B cell (primary cell): ENCODE data around the gene LARGE2. TPM values are rescaled to one million over a fixed set of nuclear protein-coding genes. Genes with fewer than 3 reads are reported as not detected.

Experiments
- ATAC-seq: fragments of 200-7000 bp; cut with Tn5 transposase; one replicate; pipeline ENCODE4 v1.10.0; 2021; ENCODE audit warnings: low read depth, mild to moderate bottlenecking, moderate number of reproducible peaks, moderate library complexity
- CTCF ChIA-PET: fragments of 350-600 bp; sonication (Branson Sonifier 250); formaldehyde crosslinking; loops from one replicate; lab custom pipeline; 2021; ENCODE audit warnings: antibody characterized with exemption, inconsistent platforms; lab: Charles Lee
- POLR2A ChIA-PET: fragments of 350-600 bp; sonication (Branson Sonifier 250); formaldehyde crosslinking; loops from one replicate; lab custom pipeline; 2021; ENCODE audit warnings: antibody characterized with exemption; lab: Charles Lee
- DNase-seq: peaks from one replicate; pipeline ENCODE4 v3.0.0; 2013
- H2AFZ ChIP-seq: 2 replicates; pipeline ENCODE4 v1.6.1; 2012; ENCODE audit warnings: mild to moderate bottlenecking, low read depth, low read length; ENCODE audit not compliant: insufficient read depth, poor library complexity, severe bottlenecking
- H3K27ac ChIP-seq, 2 donors: 1 replicate in 1 of 2; 2 replicates in 1 of 2; pipeline ENCODE4 v1.5.1; 2012 to 2013; ENCODE audit warnings: low read length in 2 of 2, mild to moderate bottlenecking in 2 of 2, moderate library complexity in 1 of 2
- H3K27me3 ChIP-seq, 4 experiments: fragments of 200-600 bp in 1 of 4; sonication (generic) in 1 of 4; replicated peaks in 1 of 4; 1 replicate in 2 of 4; 2 replicates in 2 of 4; pipeline versions ENCODE4 v1.6.1 to v1.7.0; 2013 to 2016; ENCODE audit warnings: low read length in 3 of 4, mild to moderate bottlenecking in 2 of 4, mixed read lengths in 1 of 4, moderate library complexity in 1 of 4; ENCODE audit not compliant: insufficient read depth in 4 of 4, control insufficient read depth in 3 of 4; ENCODE audit errors: control extremely low read depth in 1 of 4
- H3K36me3 ChIP-seq, 2 experiments: replicated peaks in 1 of 2; 1 replicate in 1 of 2; 2 replicates in 1 of 2; pipeline versions ENCODE4 v1.6.1 to v1.7.1; 2013; ENCODE audit warnings: low read length in 1 of 2; ENCODE audit not compliant: insufficient read depth in 2 of 2, control insufficient read depth in 1 of 2; ENCODE audit errors: control extremely low read depth in 1 of 2, extremely low read depth in 1 of 2
- H3K4me1 ChIP-seq, 2 donors: fragments of 200-600 bp in 1 of 2; sonication (generic) in 1 of 2; 1 replicate in 1 of 2; 2 replicates in 1 of 2; pipeline versions ENCODE4 v1.5.1 to v1.6.1; 2013 to 2017; ENCODE audit warnings: low read length in 2 of 2; ENCODE audit not compliant: control insufficient read depth in 2 of 2, insufficient read depth in 2 of 2
- H3K4me2 ChIP-seq: replicated peaks from 2 replicates; pipeline ENCODE3; 2012; ENCODE audit warnings: mild to moderate bottlenecking, low read depth, low read length; ENCODE audit not compliant: poor library complexity, severe bottlenecking
- H3K4me3 ChIP-seq, 5 experiments: fragments of 200-600 bp in 1 of 5; sonication (generic) in 1 of 5; 1 replicate in 3 of 5; 2 replicates in 2 of 5; pipeline versions ENCODE4 v1.5.1 to v1.7.0; 2011 to 2016; ENCODE audit warnings: low read length in 4 of 5, mild to moderate bottlenecking in 4 of 5, low read depth in 2 of 5, control low read depth in 1 of 5, moderate library complexity in 1 of 5; ENCODE audit not compliant: insufficient read depth in 1 of 5; ENCODE audit errors: control extremely low read depth in 1 of 5, extremely low read depth in 1 of 5
- H3K79me2 ChIP-seq: fragments of 200-600 bp; sonication (generic); one replicate; pipeline ENCODE4 v1.6.0; 2016; ENCODE audit warnings: low read length; ENCODE audit not compliant: control insufficient read depth, insufficient read depth
- H3K9ac ChIP-seq: fragments of 200-600 bp; sonication (generic); 2 replicates; pipeline ENCODE4 v1.6.1; 2017; ENCODE audit warnings: mild to moderate bottlenecking, low read length, moderate library complexity
- H3K9me3 ChIP-seq, 3 donors: one replicate each; pipeline versions ENCODE4 v1.6.1 to v1.7.1; 2013; ENCODE audit warnings: low read length in 2 of 3; ENCODE audit not compliant: control insufficient read depth in 2 of 3, insufficient read depth in 1 of 3; ENCODE audit errors: control extremely low read depth in 1 of 3
- H4K20me1 ChIP-seq: 2 replicates; pipeline ENCODE4 v1.6.0; 2012; ENCODE audit warnings: mild to moderate bottlenecking, low read length; ENCODE audit not compliant: insufficient read depth, control insufficient read depth, poor library complexity, severe bottlenecking
- H3K27ac Mint-ChIP-seq: one replicate; pipeline ENCODE4 v1.8.0; 2021; ENCODE audit warnings: mixed read lengths
- H3K27me3 Mint-ChIP-seq: one replicate; pipeline ENCODE4 v1.8.0; 2021; ENCODE audit warnings: mixed read lengths
- H3K4me1 Mint-ChIP-seq: one replicate; pipeline ENCODE4 v1.8.0; 2021; ENCODE audit warnings: mixed read lengths
- H3K4me3 Mint-ChIP-seq: one replicate; pipeline ENCODE4 v1.8.0; 2021; ENCODE audit warnings: mixed read lengths
- H3K9me3 Mint-ChIP-seq: one replicate; pipeline ENCODE4 v1.8.0; 2022; ENCODE audit warnings: mixed read lengths; ENCODE audit not compliant: insufficient read depth
- CTCF ChIP-seq: fragments of 200-600 bp; IDR thresholded peaks from one replicate; pipeline ENCODE4 v1.8.0; 2022; ENCODE audit warnings: antibody characterized with exemption, mild to moderate bottlenecking
- EZH2 ChIP-seq: IDR thresholded peaks from 2 replicates; pipeline ENCODE4 v1.6.1; 2012; ENCODE audit warnings: borderline replicate concordance, low read depth, mild to moderate bottlenecking, moderate library complexity, low read length; ENCODE audit not compliant: insufficient read depth, poor library complexity, severe bottlenecking
- WGBS: methylation state at CpG from one replicate; pipeline ENCODE4 v1.1.5; 2013; ENCODE audit warnings: missing lambda C conversion rate; ENCODE audit not compliant: insufficient coverage; 5-methylcytosine and 5-hydroxymethylcytosine counted together
- intact Hi-C: fragments of 100-400 bp; cut with micrococcal nuclease; formaldehyde crosslinking; loops from one replicate; pipeline ENCODE4 v1.10.0; 2022
- polyA plus RNA-seq: library from polyadenylated mRNA; depleted of rRNA; stranded (reverse); fragments of >200 nt; gene quantifications from 2 replicates; pipeline ENCODE4 v1.2.3, GENCODE V29; 2012
- total RNA-seq, 2 donors: library from RNA; stranded (reverse); fragments of 120-200 nt in 1 of 2; gene quantifications; 1 replicate in 1 of 2; 2 replicates in 1 of 2; pipeline versions ENCODE4 v1.2.3 to v1.2.4, GENCODE V29; 2013 to 2022

LARGE2 gene
- total and polyA plus RNA-seq, 2 donors (not counting 1 experiment from before 2014, with no cell fraction given): 109 to 264 TPM

GRCh38 chr11:45913942-45914635 lies 8.4 kb upstream of the LARGE2 start:
- Mint-ChIP-seq H3K27ac (no peak overlapping the region), H3K4me1 (peaks cover 38% of the 10 kb centered on the region), H3K4me3 (no peak overlapping the region), H3K27me3 (no peaks in the 10 kb centered on the region), H3K9me3 (no peaks in the 10 kb centered on the region)
- ChIA-PET CTCF (interaction anchor here (1.2 to 3.1 kb wide), 2 partner anchors 51 to 92 kb away, joined by 4 to 11 read pairs; no protein-coding TSS in a partner anchor), POLR2A (no interaction called here)
- intact Hi-C loops: loop anchor here (10.0 kb wide), 1 partner anchor 1349 kb away; the partner anchor contains the start of gene CD82
- Histone ChIP-seq H3K4me3 (no peak overlapping the region), H3K4me2 (no peak overlapping the region), H3K79me2 (peaks cover 32% of the 10 kb centered on the region), H3K4me1 (peaks cover 14 to 26% of the 10 kb centered on the region in 2 donors), H3K27ac (no peak overlapping the region), H3K9me3 (no peaks in the 10 kb centered on the region), H4K20me1 (peaks cover 64% of the 10 kb centered on the region), H3K36me3 (peaks cover 2 to 55% of the 10 kb centered on the region in 2 experiments), H3K9ac (no peak overlapping the region), H3K27me3 (no peaks in the 10 kb centered on the region), H2AFZ (no peak overlapping the region)
- DNase-seq (no peak), ATAC-seq (no peak)
- TF ChIP-seq CTCF (no peak), EZH2 (no peak)
- 93% methylated on average over 22 of the region's 22 CpGs for WGBS

- no peaks in the 10 kb centered on the region for H3K27me3 Mint-ChIP-seq
- ChIA-PET CTCF (interaction anchor here (1.0 to 3.1 kb wide), 4 partner anchors 49 to 91 kb away, joined by 3 to 11 read pairs (median 4); no protein-coding TSS in a partner anchor), POLR2A (interaction anchor here (0.6 kb wide), 1 partner anchor 175 kb away, joined by 8 read pairs; no protein-coding TSS in a partner anchor)
- peaks cover 32% of the 10 kb centered on the region for H3K79me2 ChIP-seq
- H3K4me2 ChIP-seq: no peak overlapping the region
- peak overlapping the region; percentile 32 for H3K4me3 Mint-ChIP-seq
- TF ChIP-seq CTCF (no peak), EZH2 (no peak)
- peak overlapping the region; percentile 50 for H3K27ac Mint-ChIP-seq
- no peaks in the 10 kb centered on the region for H3K27me3 ChIP-seq
- H3K9me3 Mint-ChIP-seq: no peaks in the 10 kb centered on the region
- no peak for DNase-seq
- peaks cover 53% of the 10 kb centered on the region for H4K20me1 ChIP-seq
- H3K9me3 ChIP-seq: no peaks in the 10 kb centered on the region
- H3K9ac ChIP-seq: no peak overlapping the region
- no peak for ATAC-seq
- H3K27ac ChIP-seq: no peak overlapping the region
- H2AFZ ChIP-seq: no peak overlapping the region
- WGBS: 92% methylated on average over 12 of the region's 13 CpGs
- H3K4me1 Mint-ChIP-seq: peaks cover 51% of the 10 kb centered on the region
- no peak overlapping the region for H3K4me3 ChIP-seq
- H3K36me3 ChIP-seq: peaks cover 2 to 43% of the 10 kb centered on the region in 2 experiments
- intact Hi-C loops: loop anchor here (5.0 to 10.0 kb wide), 4 partner anchors 207 to 1351 kb away; partner anchors contain the start of genes ATG13, CD82, DGKZ and HARBI1
- H3K4me1 ChIP-seq: peaks cover 27 to 40% of the 10 kb centered on the region in 2 donors
Observed at GRCh38 chr11:45915446-45915845, 7.0 kb upstream of the LARGE2 start.
